Epithelial cell of esophagus (primary cell): ENCODE results near the gene MAX.

Source experiments
- DNase-seq: peaks from one replicate; pipeline ENCODE4 v3.0.0; 2010; ENCODE audit warnings: low read depth
- H3K4me3 ChIP-seq: 2 replicates; pipeline ENCODE4 v1.5.1; 2011; ENCODE audit warnings: mild to moderate bottlenecking, low read length, control low read depth
- CTCF ChIP-seq: IDR thresholded peaks from 2 replicates; pipeline ENCODE4 v1.5.1; 2011; ENCODE audit warnings: low read depth, mild to moderate bottlenecking, low read length, control low read depth, inconsistent platforms; ENCODE audit not compliant: insufficient read depth; ENCODE audit errors: missing control alignments

The MAX gene

GRCh38 chr14:65102441-65103149 is at the start of gene MAX:
Gene MAX, minus strand, starts transcription at chr14:65102517. Its CDS starts 178 bp downstream, at chr14:65102339.
- DNase-seq, result peak; percentile 99
- H3K4me3 ChIP-seq, result peak within 1 kb of the TSS; percentile 77
- TF ChIP-seq CTCF, result no peak

- no peak for DNase-seq
- no peak overlapping the region for H3K4me3 ChIP-seq
- no peak for TF ChIP-seq CTCF
These were observed 49.3 kb upstream of the MAX start for GRCh38 chr14:65151609-65151956.

GRCh38 chr14:65150898-65151608 is 48.7 kb upstream of the MAX start:
- DNase-seq, result no peak
- no peak overlapping the region for H3K4me3 ChIP-seq
- no peak for TF ChIP-seq CTCF

- DNase-seq, result no peak
- TF ChIP-seq CTCF, result no peak
- H3K4me3 ChIP-seq, result no peak overlapping the region
These were observed 46.8 kb upstream of the MAX start for GRCh38 chr14:65149116-65149515.

GRCh38 chr14:65144170-65144569 is 41.9 kb upstream of the MAX start:
- no peak for TF ChIP-seq CTCF
- no peak overlapping the region for H3K4me3 ChIP-seq
- DNase-seq, result no peak

- no peak for DNase-seq
- no peak overlapping the region for H3K4me3 ChIP-seq
- no peak for TF ChIP-seq CTCF
These were observed 40.8 kb upstream of the MAX start for GRCh38 chr14:65142914-65143625.
